Measurements from ENCODE around the gene DOCK4. TPM values are rescaled to one million over a fixed set of nuclear protein-coding genes. Genes with fewer than 3 reads are reported as not detected.

DOCK4 gene
- total RNA-seq, 1 experiment from 2014 or later, result 20.4 TPM

GRCh38 chr7:111788286-111789047 is 417.7 kb downstream of the DOCK4 start:
- peak; percentile 31; the same call in 1 of the 2 replicates for ATAC-seq
- Mint-ChIP-seq H3K4me1 (peaks cover 32% of the 10 kb centered on the region), H3K9me3 (peaks cover 8% of the 10 kb centered on the region), H3K4me3 (no peak overlapping the region), H3K27me3 (ENCODE audit: low read depth) (no peaks in the 10 kb centered on the region), H3K36me3 (peaks cover 12% of the 10 kb centered on the region), H3K27ac (0 out of 2 replicates have a peak overlapping the region, but pooled peaks have one; percentile 52)
- no peak for DNase-seq (ENCODE audit: low spot score)
- POLR2A ChIA-PET, result no interaction called here
- CTCF ChIA-PET, result interaction anchor here (1.1 kb wide), 2 partner anchors 25 to 67 kb away, joined by 3 to 4 read pairs; no protein-coding TSS in a partner anchor
- TF ChIP-seq SMAD4 (CRISPR knock-in tag; IDR thresholded peaks at IDR 0.05) (no peak), AFF4 (CRISPR knock-in tag; IDR thresholded peaks at IDR 0.05; ENCODE audit: borderline replicate concordance) (no peak), E2F5 (CRISPR knock-in tag; IDR thresholded peaks at IDR 0.05) (no peak), ZMAT4 (CRISPR knock-in tag; IDR thresholded peaks at IDR 0.05) (no peak), HMGA2 (CRISPR knock-in tag; IDR thresholded peaks at IDR 0.05) (no peak), ARID4B (CRISPR knock-in tag; IDR thresholded peaks at IDR 0.05; ENCODE audit: borderline replicate concordance) (no peak), ZNF263 (CRISPR knock-in tag; IDR thresholded peaks at IDR 0.05; ENCODE audit: low read depth) (no peak), CREM (CRISPR knock-in tag; IDR thresholded peaks at IDR 0.05) (no peak), TEAD1 (CRISPR knock-in tag; IDR thresholded peaks at IDR 0.05) (no peak), ZNF121 (CRISPR knock-in tag; IDR thresholded peaks at IDR 0.05) (no peak), NR2C2 (CRISPR knock-in tag; IDR thresholded peaks at IDR 0.05) (no peak), NFYB (CRISPR knock-in tag; conservative IDR thresholded peaks at IDR 0.05; ENCODE audit: low read depth) (no peak), CBFB (CRISPR knock-in tag; IDR thresholded peaks at IDR 0.05; ENCODE audit: low read depth) (no peak), ZNF512 (CRISPR knock-in tag; IDR thresholded peaks at IDR 0.05; ENCODE audit: borderline replicate concordance) (no peak), TP53 (CRISPR knock-in tag; IDR thresholded peaks at IDR 0.05) (no peak), GTF2I (CRISPR knock-in tag; conservative IDR thresholded peaks at IDR 0.05) (no peak), RELA (CRISPR knock-in tag; IDR thresholded peaks at IDR 0.05; ENCODE audit: borderline replicate concordance) (no peak)
